Nephron progenitor cell (in vitro differentiated cells): ENCODE measurements around the gene RITA1.

Source experiments
- DNase-seq: peaks from one replicate; pipeline ENCODE4 v3.0.0; 2021
- H3K27ac Mint-ChIP-seq: 2 replicates; pipeline ENCODE4 v1.8.0; 2021; ENCODE audit warnings: mild to moderate bottlenecking, moderate library complexity, mixed read lengths
- H3K27me3 Mint-ChIP-seq: 2 replicates; pipeline ENCODE4 v1.8.0; 2021; ENCODE audit warnings: mild to moderate bottlenecking, low read depth, mixed read lengths; ENCODE audit not compliant: poor library complexity
- H3K36me3 Mint-ChIP-seq: 2 replicates; pipeline ENCODE4 v1.8.0; 2021; ENCODE audit warnings: low read depth, mixed read lengths
- H3K4me1 Mint-ChIP-seq: 2 replicates; pipeline ENCODE4 v1.8.0; 2021; ENCODE audit warnings: mixed read lengths
- H3K4me3 Mint-ChIP-seq: 2 replicates; pipeline ENCODE4 v1.8.0; 2021; ENCODE audit warnings: mild to moderate bottlenecking, moderate library complexity, mixed read lengths
- H3K9me3 Mint-ChIP-seq: 2 replicates; pipeline ENCODE4 v1.8.0; 2021; ENCODE audit warnings: mild to moderate bottlenecking, moderate library complexity, mixed read lengths
- CTCF ChIP-seq: fragments of 200-600 bp; sonication (generic); IDR thresholded peaks from 2 replicates; pipeline ENCODE4 v1.5.0; 2021; ENCODE audit warnings: antibody characterized with exemption

The RITA1 gene

GRCh38 chr12:113164014-113164413, 21.5 kb upstream of the RITA1 start:
- Mint-ChIP-seq H3K4me3 (no peak overlapping the region), H3K27me3 (no peaks in the 10 kb centered on the region), H3K4me1 (peaks cover 33% of the 10 kb centered on the region), H3K9me3 (no peaks in the 10 kb centered on the region), H3K36me3 (peaks cover 27% of the 10 kb centered on the region), H3K27ac (no peak overlapping the region)
- no peak for DNase-seq
- TF ChIP-seq CTCF = no peak

- Mint-ChIP-seq H3K4me3 (no peak overlapping the region), H3K9me3 (no peaks in the 10 kb centered on the region), H3K36me3 (peaks cover 26% of the 10 kb centered on the region), H3K27me3 (no peaks in the 10 kb centered on the region), H3K27ac (no peak overlapping the region), H3K4me1 (peaks cover 23% of the 10 kb centered on the region)
- DNase-seq = no peak
- no peak for TF ChIP-seq CTCF
Measured at GRCh38 chr12:113165521-113166450, 19.7 kb upstream of the RITA1 start.

- Mint-ChIP-seq H3K9me3 (no peaks in the 10 kb centered on the region), H3K4me3 (no peak overlapping the region), H3K4me1 (peaks cover 10% of the 10 kb centered on the region), H3K27me3 (no peaks in the 10 kb centered on the region), H3K27ac (no peak overlapping the region), H3K36me3 (peaks cover 41% of the 10 kb centered on the region)
- no peak for DNase-seq
- TF ChIP-seq CTCF = no peak
Measured at GRCh38 chr12:113167868-113168267, 17.7 kb upstream of the RITA1 start.

- H3K27ac Mint-ChIP-seq = no peak overlapping the region
- H3K4me1 Mint-ChIP-seq = peaks cover 18% of the 10 kb centered on the region
- no peak overlapping the region for H3K4me3 Mint-ChIP-seq
- H3K27me3 Mint-ChIP-seq = no peaks in the 10 kb centered on the region
- TF ChIP-seq CTCF = no peak
- no peaks in the 10 kb centered on the region for H3K9me3 Mint-ChIP-seq
- H3K36me3 Mint-ChIP-seq = peaks cover 52% of the 10 kb centered on the region
- DNase-seq = no peak
Measured at GRCh38 chr12:113169697-113170096, 15.8 kb upstream of the RITA1 start.

GRCh38 chr12:113170457-113170856, 15.1 kb upstream of the RITA1 start:
- H3K36me3 Mint-ChIP-seq = peaks cover 53% of the 10 kb centered on the region

More at GRCh38 chr12:113170457-113170856, 15.1 kb upstream of the RITA1 start:
- TF ChIP-seq CTCF = no peak
- DNase-seq = no peak
- Mint-ChIP-seq H3K4me1 (peaks cover 22% of the 10 kb centered on the region), H3K4me3 (no peak overlapping the region), H3K27ac (no peak overlapping the region), H3K27me3 (no peaks in the 10 kb centered on the region), H3K9me3 (no peaks in the 10 kb centered on the region)
